ENCODE measurements around the gene SF3B3.

The SF3B3 gene

DNA sequence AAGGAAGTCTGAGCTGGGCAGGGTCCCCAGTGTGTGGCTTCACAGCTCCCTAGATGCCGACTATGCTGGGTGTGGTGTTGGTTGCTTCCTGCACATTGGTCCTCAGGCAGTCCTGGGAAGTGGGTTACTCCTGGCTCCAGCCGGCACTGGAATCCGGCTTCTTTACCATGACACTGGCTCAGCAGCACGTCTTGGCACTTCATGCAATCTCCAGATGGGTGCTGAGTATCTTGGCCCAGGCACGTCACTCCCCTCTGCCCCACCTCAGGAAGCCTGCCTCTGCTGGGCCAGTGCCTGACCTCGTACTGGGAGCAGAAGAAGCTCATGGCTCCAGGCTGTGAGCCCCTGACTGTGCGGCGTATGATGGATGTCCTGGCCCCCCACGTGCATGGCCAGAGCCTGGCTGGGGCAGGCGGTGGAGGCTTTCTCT lies 44.7 kb upstream of the SF3B3 start:
- no peak for TF ChIP-seq CTCF (IDR thresholded peaks at IDR 0.05; ENCODE audit: low read depth, low read length)
- peaks cover 24% of the 10 kb centered on the region for H3K36me3 ChIP-seq
- H3K4me3 ChIP-seq (ENCODE audit: low read depth, low read length): no peak overlapping the region
- no peak for DNase-seq
- no peaks in the 10 kb centered on the region for H3K9me3 ChIP-seq
- H3K4me1 ChIP-seq: peaks cover 16% of the 10 kb centered on the region
- H3K27me3 ChIP-seq: no peaks in the 10 kb centered on the region

DNA sequence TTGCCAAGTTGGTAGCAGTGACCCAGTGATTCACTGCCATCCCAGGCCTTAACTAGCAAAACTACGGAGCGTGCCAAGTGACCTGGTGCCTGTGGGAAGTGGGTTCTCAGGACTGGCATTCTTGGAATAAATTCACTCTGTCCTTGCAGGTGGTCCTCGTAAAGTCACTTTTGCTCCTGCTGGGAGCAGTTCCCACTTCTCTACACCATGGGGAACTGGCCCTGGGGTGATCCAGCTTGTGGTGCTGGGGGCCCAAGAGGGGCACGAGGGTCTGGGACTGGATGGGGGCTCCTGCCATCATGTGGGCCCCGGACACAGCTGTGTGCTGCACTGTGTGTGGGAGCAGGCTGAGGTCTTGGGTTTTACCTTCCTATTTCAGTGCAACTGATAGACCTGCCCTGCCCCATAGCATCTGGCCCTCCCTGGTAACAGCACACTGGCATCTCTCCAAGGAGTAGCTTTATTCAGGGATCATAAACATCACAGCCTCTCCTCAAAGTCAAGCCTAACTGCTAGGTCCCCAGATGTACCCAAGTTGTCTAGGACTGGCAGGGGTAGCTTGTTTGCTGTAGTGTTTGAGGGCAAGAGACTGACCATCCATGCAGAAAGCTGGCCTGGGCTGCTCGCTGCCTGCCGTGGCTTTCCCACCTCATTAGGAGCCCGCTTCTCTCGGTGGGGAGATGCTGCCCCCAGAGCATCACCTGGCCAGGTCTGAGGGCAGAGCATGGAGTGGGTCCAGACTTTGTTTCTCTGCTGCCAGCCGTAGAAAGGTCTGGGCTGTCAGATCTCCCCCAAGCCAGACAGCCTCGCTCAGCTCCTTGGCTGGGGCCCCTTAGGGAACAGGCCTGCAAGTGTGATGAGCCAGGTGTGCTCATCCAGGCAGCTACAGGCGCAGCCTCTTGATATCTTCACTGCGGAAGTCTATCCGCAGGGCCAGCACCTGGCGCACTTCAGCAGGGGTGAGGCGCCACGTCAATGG lies 43.2 kb upstream of the SF3B3 start:
- no peak for DNase-seq
- H3K4me1 ChIP-seq: peaks cover 8% of the 10 kb centered on the region
- H3K4me3 ChIP-seq (ENCODE audit: low read depth, low read length): no peak overlapping the region
- H3K36me3 ChIP-seq: peaks cover 34% of the 10 kb centered on the region
- H3K9me3 ChIP-seq: no peaks in the 10 kb centered on the region
- H3K27me3 ChIP-seq: no peaks in the 10 kb centered on the region
- no peak for TF ChIP-seq CTCF (IDR thresholded peaks at IDR 0.05; ENCODE audit: low read depth, low read length)

DNA sequence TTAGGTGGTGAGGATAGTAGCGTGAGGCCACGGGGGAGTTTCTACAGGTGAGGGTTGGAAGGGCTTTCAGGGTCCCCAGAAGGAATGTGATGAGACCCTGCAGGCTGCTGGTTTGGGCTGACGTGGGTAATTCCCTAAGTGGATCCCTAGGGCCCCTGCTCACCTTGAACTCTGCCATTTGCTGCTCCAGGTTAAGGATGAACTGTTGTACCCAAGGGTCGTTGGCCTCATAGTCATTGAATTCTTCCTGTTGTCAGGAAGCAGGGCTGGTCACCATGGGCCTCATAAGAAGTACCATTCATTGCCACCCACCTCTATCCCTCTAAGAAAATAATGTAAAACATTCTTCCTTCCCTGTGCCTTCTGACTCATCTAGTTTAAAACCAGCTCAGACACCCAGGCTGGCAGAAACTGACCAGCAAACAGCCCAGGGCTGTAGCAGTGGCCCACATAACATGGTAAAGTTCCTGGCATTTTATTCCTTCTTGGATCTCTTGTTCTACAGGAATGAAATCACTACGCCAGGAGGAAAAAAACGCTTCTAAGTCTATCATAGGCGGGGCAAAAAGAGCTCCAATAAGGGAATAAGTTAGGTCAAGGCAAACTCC lies 41.6 kb upstream of the SF3B3 start:
- no peak for DNase-seq
- H3K27me3 ChIP-seq: no peaks in the 10 kb centered on the region
- H3K36me3 ChIP-seq: peaks cover 34% of the 10 kb centered on the region
- H3K4me1 ChIP-seq: no peaks in the 10 kb centered on the region
- no peak overlapping the region for H3K4me3 ChIP-seq (ENCODE audit: low read depth, low read length)
- no peak for TF ChIP-seq CTCF (IDR thresholded peaks at IDR 0.05; ENCODE audit: low read depth, low read length)
- H3K9me3 ChIP-seq: no peaks in the 10 kb centered on the region

DNA sequence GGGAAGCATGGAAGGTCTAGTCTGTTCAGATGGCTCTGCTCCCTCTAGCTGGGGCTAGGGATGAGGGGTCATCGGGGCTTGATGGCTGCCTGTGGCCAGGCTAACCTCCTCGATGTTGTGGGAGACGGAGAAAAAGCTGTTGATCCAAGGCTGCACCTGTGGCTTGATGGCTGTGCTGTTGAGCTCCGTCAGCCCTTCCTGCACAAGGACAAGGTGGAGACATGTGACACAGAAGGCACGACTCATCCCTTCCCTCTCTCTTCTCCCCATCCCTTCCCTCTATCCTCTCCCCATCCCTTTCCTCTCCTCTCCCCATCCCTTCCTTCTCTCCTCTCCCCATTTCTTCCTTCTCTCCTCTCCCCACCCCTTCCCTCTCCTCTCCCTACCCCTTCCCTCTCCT lies 41.0 kb upstream of the SF3B3 start:
- no peaks in the 10 kb centered on the region for H3K27me3 ChIP-seq
- H3K9me3 ChIP-seq: no peaks in the 10 kb centered on the region
- no peak for TF ChIP-seq CTCF (IDR thresholded peaks at IDR 0.05; ENCODE audit: low read depth, low read length)
- H3K4me3 ChIP-seq (ENCODE audit: low read depth, low read length): no peak overlapping the region
- no peaks in the 10 kb centered on the region for H3K4me1 ChIP-seq
- no peak for DNase-seq
- peaks cover 34% of the 10 kb centered on the region for H3K36me3 ChIP-seq

DNA sequence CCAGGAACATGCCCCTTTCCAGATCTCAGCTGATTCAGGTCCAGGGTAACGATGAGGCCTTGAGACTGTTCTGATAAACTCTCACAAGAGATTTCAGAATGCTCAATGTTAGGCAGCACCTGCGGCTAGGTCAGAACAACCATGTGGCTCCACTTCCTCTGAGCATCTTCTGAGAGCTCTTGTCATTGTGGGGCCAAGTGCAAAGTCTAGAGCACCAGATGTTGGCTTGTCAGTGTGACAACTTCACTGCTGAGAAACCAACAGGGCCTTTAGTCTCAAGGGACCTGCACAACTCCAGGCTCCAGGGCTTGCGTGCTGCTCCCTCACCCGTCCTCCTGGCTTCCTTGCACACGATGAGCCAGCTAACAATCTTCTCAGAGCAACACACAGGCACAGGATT lies 40.2 kb upstream of the SF3B3 start:
- peaks cover 34% of the 10 kb centered on the region for H3K36me3 ChIP-seq

More for the DNA sequence above, 40.2 kb upstream of the SF3B3 start:
- Histone ChIP-seq H3K4me1 (no peaks in the 10 kb centered on the region), H3K4me3 (ENCODE audit: low read depth, low read length) (no peak overlapping the region), H3K9me3 (no peaks in the 10 kb centered on the region), H3K27me3 (no peaks in the 10 kb centered on the region)
- no peak for TF ChIP-seq CTCF (IDR thresholded peaks at IDR 0.05; ENCODE audit: low read depth, low read length)
- DNase-seq: no peak

Data from BE2C (cell line).